Peyer's patch (tissue), 4 donors: ENCODE data around the gene LLCFC1.

Source experiments
- CTCF ChIP-seq, 6 experiments: fragments of 450-650 bp in 4 of 6; fragments of 200-600 bp in 2 of 6; sonication (generic) in 1 of 6; IDR thresholded peaks; one replicate each; pipeline ENCODE4 v1.5.1; 2017 to 2019; ENCODE audit warnings: antibody characterized with exemption in 6 of 6, mild to moderate bottlenecking in 3 of 6, moderate library complexity in 1 of 6
- POLR2A ChIP-seq, 2 donors: fragments of 450-650 bp; IDR thresholded peaks; one replicate each; pipeline ENCODE4 v1.5.1; 2017; ENCODE audit warnings: antibody characterized with exemption in 2 of 2, mild to moderate bottlenecking in 2 of 2, moderate library complexity in 2 of 2

- TF ChIP-seq CTCF (IDR thresholded peaks at IDR 0.05) (no peak), POLR2A (IDR thresholded peaks at IDR 0.05) (no peak)
Measured at GRCh38 chr7:142910481-142910880, 28.8 kb upstream of the LLCFC1 start.
